ENCODE results near the gene RHOC.

Gene RHOC

GRCh38 chr1:112714313-112715263 is 7.7 kb upstream of the RHOC start:
- DNase-seq: peak in 1 of 2 donors; percentile 40
- H3K4me3 ChIP-seq: peak overlapping the region; percentile 60 to 67
- peaks cover 0 to 8% of the 10 kb centered on the region in 2 donors for H3K27me3 ChIP-seq
- intact Hi-C loops (cut with DNase I; ENCODE audit: low total_unique reads): loop anchor here (5.0 to 10.0 kb wide), 2 partner anchors 88 to 240 kb away; partner anchors contain the start of gene SLC16A1
- H3K9me3 ChIP-seq: no peaks in the 10 kb centered on the region
- H3K4me1 ChIP-seq: peaks cover 0 to 38% (median 27%) of the 10 kb centered on the region in 4 donors
- H3K27ac ChIP-seq: peak overlapping the region; percentile 39 to 48
- no peaks in the 10 kb centered on the region for H3K36me3 ChIP-seq
- TF ChIP-seq CTCF (IDR thresholded peaks at IDR 0.05): no peak

- no peak for TF ChIP-seq CTCF (IDR thresholded peaks at IDR 0.05)
- intact Hi-C loops (cut with DNase I; ENCODE audit: low total_unique reads): loop anchor here (10.0 kb wide), 1 partner anchor 241 kb away; the partner anchor contains the start of gene SLC16A1
- H3K27ac ChIP-seq: peak overlapping the region; percentile 39 to 48
- peak overlapping the region; percentile 60 to 67 for H3K4me3 ChIP-seq
- peak in 1 of 2 donors; percentile 33 for DNase-seq
- no peaks in the 10 kb centered on the region for H3K27me3 ChIP-seq
- H3K36me3 ChIP-seq: no peaks in the 10 kb centered on the region
- no peaks in the 10 kb centered on the region for H3K9me3 ChIP-seq
- peaks cover 0 to 33% (median 22%) of the 10 kb centered on the region in 4 donors for H3K4me1 ChIP-seq
Observed at GRCh38 chr1:112713466-112714312, 6.8 kb upstream of the RHOC start.

- intact Hi-C loops (cut with DNase I; ENCODE audit: low total_unique reads): loop anchor here (10.0 kb wide), 1 partner anchor 242 kb away; the partner anchor contains the start of gene SLC16A1
- peak in 1 of 2 donors; percentile 51 for DNase-seq
- no peak overlapping the region for H3K27ac ChIP-seq
- no peaks in the 10 kb centered on the region for H3K9me3 ChIP-seq
- peaks cover 0 to 35% (median 20%) of the 10 kb centered on the region in 4 donors for H3K4me1 ChIP-seq
- TF ChIP-seq CTCF (IDR thresholded peaks at IDR 0.05): no peak
- H3K36me3 ChIP-seq: no peaks in the 10 kb centered on the region
- no peaks in the 10 kb centered on the region for H3K27me3 ChIP-seq
- no peak overlapping the region for H3K4me3 ChIP-seq
Observed at GRCh38 chr1:112712701-112713128, 5.8 kb upstream of the RHOC start.

- H3K27ac ChIP-seq: no peak overlapping the region
- DNase-seq: peak in 1 of 2 donors; percentile 38
- TF ChIP-seq CTCF (IDR thresholded peaks at IDR 0.05): no peak
- H3K4me3 ChIP-seq: no peak overlapping the region
- H3K36me3 ChIP-seq: no peaks in the 10 kb centered on the region
- H3K27me3 ChIP-seq: no peaks in the 10 kb centered on the region
- no peaks in the 10 kb centered on the region for H3K9me3 ChIP-seq
- peaks cover 0 to 39% (median 23%) of the 10 kb centered on the region in 4 donors for H3K4me1 ChIP-seq
- intact Hi-C loops (cut with DNase I; ENCODE audit: low total_unique reads): loop anchor here (10.0 kb wide), 1 partner anchor 243 kb away; the partner anchor contains the start of gene SLC16A1
Observed at GRCh38 chr1:112712191-112712590, 5.3 kb upstream of the RHOC start.

GRCh38 chr1:112711670-112712069 is 4.7 kb upstream of the RHOC start:
- Histone ChIP-seq H3K27ac (no peak overlapping the region), H3K9me3 (no peaks in the 10 kb centered on the region), H3K4me3 (no peak overlapping the region), H3K36me3 (no peaks in the 10 kb centered on the region), H3K27me3 (no peaks in the 10 kb centered on the region), H3K4me1 (peaks cover 0 to 39% (median 23%) of the 10 kb centered on the region in 4 donors)
- no peak for TF ChIP-seq CTCF (IDR thresholded peaks at IDR 0.05)
- no peak for DNase-seq
- intact Hi-C loops (cut with DNase I; ENCODE audit: low total_unique reads): loop anchor here (10.0 kb wide), 1 partner anchor 243 kb away; the partner anchor contains the start of gene SLC16A1

Measured in tibial artery (tissue), 4 donors.